ENCODE results near the gene SLC25A10.
A peak's percentile ranks its signal among the peaks of the same experiment; 100 is the strongest.
"Not testable (repeated sequence)": the region's sequence is repeated elsewhere in the genome, so short reads cannot be mapped to it uniquely, and the experiment has no call there.

SLC25A10 gene

GRCh38 chr17:81722184-81723120 is 10.4 kb downstream of the SLC25A10 start:
- no peak for DNase-seq (ENCODE audit: low spot score)

DNA sequence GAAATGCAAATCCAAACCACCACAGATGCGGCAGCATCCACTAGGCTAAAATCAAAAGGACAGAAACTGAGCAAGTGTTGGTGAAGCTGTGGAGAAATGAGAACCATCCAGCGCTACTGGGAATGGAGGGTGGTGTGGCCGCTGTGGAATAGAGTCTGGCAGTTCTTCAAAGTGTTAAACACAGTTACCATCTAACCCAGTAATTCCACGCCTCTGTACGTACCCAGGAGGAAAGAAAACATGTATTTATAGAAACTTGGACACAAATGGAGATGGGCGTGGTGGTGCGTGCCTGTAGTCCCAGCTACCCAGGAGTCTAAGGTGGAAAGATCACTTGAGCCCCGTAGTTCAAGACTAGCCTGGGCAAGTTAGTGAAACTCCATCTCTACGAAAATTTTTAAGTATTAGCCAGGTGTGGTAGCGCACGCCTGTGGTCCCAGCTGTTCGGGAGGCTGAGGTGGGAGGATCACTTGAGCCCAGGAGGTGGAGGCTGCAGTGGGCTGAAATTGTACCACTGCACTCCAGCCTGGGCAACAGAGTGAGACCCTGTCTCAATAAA is 11.6 kb downstream of the SLC25A10 start:
- no peak for DNase-seq (ENCODE audit: low spot score)

GRCh38 chr17:81725439-81725838 is 13.4 kb downstream of the SLC25A10 start:
- DNase-seq (ENCODE audit: low spot score) = no peak

- DNase-seq (ENCODE audit: low spot score) = no peak
Observed at GRCh38 chr17:81726004-81726403, 13.9 kb downstream of the SLC25A10 start.

DNA sequence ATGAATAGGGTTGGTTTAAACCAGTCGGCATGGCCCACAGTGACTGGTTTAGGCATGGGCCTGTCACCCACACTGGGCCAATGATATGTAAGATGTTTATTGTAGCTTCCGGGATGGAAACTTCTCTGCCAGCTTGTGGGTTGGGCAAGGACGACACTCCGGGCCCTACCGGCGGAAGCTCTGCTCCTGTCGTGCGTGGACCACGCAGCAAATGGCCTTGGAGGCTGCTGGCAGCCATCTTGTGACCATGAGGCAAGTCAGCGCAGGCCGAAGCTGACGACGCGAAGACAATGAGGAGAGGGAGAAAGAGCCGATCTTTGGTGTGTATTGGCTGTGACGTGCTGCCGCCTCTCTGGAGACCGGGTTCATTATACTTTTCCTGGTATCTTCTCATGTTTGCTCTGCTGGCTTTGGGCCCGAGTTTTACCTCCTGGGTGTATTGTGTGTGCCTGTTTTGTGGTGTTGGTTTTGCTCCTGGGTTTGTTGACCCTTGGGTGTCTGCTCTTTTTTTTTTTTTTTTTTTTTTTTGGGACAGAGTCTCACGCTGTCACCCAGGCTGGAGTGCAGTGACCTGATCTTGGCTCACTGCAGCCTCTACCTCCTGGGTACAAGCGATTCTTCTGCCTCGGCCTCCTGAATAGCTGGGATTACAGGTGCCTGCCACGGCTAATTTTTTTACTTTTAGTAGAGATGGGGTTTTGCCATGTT is 15.4 kb downstream of the SLC25A10 start:
- no peak for DNase-seq (ENCODE audit: low spot score)

DNA sequence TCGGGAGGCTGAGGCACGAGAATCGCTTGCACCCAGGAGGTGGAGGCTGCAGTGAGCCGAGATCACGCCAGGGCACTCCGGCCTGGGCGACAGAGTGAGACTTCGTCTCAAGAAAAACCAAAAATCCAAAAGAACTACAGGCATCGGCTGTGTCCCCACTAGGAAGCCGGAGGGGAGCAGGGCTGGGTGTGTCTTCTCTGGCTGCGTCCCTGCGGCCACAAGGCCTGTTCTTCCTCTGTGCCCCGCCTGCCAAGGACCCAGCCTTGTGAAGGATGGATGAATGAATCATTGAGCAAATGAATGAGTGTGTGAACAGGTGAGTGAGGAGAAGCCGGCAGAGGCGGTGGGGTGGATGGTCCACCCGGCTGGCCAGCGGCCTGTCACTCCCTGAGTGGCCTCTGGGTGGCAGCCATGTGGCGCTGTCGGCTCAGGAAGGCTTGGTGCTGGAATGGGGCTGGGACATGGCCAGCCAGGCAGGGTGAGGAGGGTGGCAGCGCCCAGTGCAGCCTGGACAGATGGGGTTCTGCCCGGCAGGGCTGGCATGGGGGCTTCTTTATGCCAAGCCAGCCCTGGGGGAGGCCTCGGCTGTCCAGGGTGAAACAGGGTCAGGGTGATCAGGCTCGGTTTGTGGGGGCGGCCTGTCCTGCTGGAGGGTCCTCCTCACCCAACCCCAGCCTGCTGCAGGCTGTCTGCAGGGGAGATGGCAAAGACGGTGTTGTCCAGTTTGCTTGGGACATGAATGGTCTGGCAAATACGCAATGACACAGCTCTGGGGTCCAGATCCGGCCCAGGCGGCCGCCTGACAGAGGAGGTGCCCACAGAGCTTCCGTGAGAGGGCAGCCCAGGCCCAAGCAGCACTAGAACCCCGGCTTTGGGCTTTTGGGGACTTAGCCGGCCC is 21.7 kb downstream of the SLC25A10 start:
- peak; percentile 63 for DNase-seq (ENCODE audit: low spot score)

DNA sequence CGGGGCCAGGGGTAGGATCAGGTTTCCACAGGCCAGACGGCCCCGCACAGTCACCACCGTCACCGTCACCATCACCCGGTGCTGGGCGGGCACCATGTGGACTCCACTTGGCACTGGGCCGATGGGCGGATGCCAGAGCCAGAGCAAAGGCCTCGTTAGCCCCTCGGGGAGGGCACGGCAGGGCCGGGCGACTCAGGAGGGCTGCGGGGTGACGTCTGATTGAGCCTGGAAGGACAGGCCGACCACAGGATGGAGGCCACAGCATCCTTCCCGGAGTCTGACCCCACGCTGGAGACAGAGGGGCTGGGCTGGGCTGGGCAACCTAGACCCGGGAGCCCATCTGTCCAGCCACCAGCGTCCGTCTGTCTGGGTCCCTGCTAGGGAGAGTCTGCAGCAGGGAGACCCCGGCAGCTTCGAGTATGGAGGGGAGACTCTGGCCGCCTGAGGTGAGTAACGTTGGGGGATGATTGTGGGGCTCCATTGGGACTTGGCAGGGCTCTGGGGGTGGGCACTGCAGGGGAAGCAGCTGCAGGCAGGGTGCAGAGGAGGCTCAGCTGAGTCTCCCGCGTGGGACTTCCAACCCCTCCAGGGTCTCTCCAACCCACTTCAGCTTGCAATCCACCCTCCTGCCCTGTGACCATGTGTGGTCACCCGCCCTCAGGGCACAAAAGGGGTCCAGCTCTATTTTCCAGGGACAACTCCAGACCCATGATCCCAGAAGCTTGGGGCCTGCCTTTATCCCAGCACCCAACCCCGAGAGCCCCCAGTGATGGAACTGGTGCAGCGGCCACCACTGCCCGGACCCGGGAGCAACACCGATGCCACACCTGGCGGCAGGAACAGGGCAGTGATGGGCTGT is 22.6 kb downstream of the SLC25A10 start:
- DNase-seq (ENCODE audit: low spot score) = no peak

GRCh38 chr17:81735264-81736102 is 23.4 kb downstream of the SLC25A10 start:
- DNase-seq (ENCODE audit: low spot score) = no peak

- no peak for DNase-seq (ENCODE audit: low spot score)
Observed at GRCh38 chr17:81737947-81738800, 26.1 kb downstream of the SLC25A10 start.

- no peak for DNase-seq (ENCODE audit: low spot score)
Observed at GRCh38 chr17:81738801-81739393, 26.8 kb downstream of the SLC25A10 start.

GRCh38 chr17:81739593-81739992 is 27.5 kb downstream of the SLC25A10 start:
- DNase-seq (ENCODE audit: low spot score) = not testable (repeated sequence)

DNA sequence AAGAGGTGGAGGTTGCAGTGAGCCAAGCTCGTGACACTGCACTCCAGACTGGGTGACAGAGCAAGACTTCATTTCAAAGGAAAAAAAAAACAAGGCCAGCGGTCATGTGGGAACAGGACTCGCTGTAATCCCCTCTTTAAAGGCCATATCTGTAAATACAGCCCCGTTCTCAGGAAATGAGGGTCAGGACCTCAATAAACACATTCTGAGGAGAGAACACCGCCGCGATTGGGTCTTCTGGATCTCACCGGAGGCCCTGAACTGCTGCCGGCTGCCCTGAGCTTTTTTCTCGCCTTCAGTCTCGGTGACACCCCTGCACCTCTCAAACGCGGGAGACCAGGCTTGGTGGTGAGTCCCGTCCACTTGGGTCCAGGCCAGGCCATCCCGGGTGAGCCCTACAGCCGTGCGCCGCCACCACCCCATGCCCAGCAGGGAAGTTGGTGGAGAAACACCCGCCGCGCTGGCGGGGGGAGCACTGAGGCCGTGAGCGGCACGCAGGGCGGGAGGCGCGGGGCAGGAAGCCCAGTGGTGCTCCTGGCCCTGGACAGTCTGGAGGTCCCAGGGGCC is 28.4 kb downstream of the SLC25A10 start:
- no peak for DNase-seq (ENCODE audit: low spot score)

DNA sequence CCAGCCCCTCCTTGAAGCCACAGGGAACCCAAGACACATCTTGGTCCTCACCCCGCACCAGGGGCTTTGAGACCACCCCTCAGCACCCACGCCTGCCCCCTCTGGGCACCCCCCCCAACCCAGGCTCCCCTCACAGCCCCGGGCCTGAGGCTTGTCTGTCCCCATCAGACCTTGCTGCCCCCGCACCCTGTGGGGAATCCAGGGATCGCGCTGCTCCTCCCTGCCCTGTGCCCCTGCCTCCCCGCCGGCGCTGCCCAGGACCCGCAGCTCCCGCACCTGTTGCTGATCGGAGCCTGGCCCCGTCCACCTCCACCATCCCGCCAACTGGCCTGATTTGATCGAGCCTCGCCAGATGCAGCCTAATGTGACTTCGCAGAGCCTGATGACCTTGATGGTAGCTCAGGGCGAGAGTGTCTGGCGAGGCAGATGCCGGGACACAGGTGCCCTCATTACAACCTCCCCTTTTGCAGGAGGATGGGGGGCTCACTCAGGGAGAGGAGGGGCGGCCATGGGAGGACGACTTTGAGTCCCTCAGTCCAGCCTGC is 29.0 kb downstream of the SLC25A10 start:
- no peak for DNase-seq (ENCODE audit: low spot score)

- no peak for DNase-seq (ENCODE audit: low spot score)
Observed at GRCh38 chr17:81741594-81742452, 29.7 kb downstream of the SLC25A10 start.
